Esophagus (tissue), 2 donors: ENCODE results near the gene PDE10A. TPM values are rescaled to one million over a fixed set of nuclear protein-coding genes. Genes with fewer than 3 reads are reported as not detected.

Experiments used
- H3K27ac ChIP-seq, 2 donors: one replicate each; pipeline ENCODE4 v1.5.1; 2013; ENCODE audit warnings: low read depth in 2 of 2, mild to moderate bottlenecking in 2 of 2, inconsistent platforms in 1 of 2, low read length in 1 of 2, moderate library complexity in 1 of 2
- H3K27me3 ChIP-seq, 2 donors: one replicate each; pipeline ENCODE4 v1.6.1; 2013; ENCODE audit warnings: low read length in 2 of 2, control low read depth in 1 of 2, mild to moderate bottlenecking in 1 of 2; ENCODE audit not compliant: insufficient read depth in 2 of 2, control insufficient read depth in 1 of 2
- H3K36me3 ChIP-seq, 2 donors: one replicate each; pipeline ENCODE4 v1.6.1; 2013; ENCODE audit warnings: low read length in 1 of 2; ENCODE audit not compliant: control insufficient read depth in 2 of 2, insufficient read depth in 2 of 2
- H3K4me1 ChIP-seq, 2 donors: one replicate each; pipeline ENCODE4 v1.6.1; 2013; ENCODE audit warnings: low read length in 1 of 2; ENCODE audit not compliant: control insufficient read depth in 2 of 2, insufficient read depth in 2 of 2
- H3K4me3 ChIP-seq, 2 donors: one replicate each; pipeline ENCODE4 v1.5.1; 2013; ENCODE audit warnings: low read length in 2 of 2, mild to moderate bottlenecking in 2 of 2, low read depth in 1 of 2, moderate library complexity in 1 of 2
- H3K9me3 ChIP-seq, 2 donors: one replicate each; pipeline ENCODE4 v1.6.1; 2013; ENCODE audit warnings: mild to moderate bottlenecking in 2 of 2, low read depth in 1 of 2, low read length in 1 of 2, moderate library complexity in 1 of 2; ENCODE audit not compliant: control insufficient read depth in 2 of 2, insufficient read depth in 1 of 2
- WGBS, 2 donors: extraction: QIAGEN DNeasy Blood & Tissue Kit; methylation state at CpG; one replicate each; pipeline ENCODE4 v1.1.7; 2013; 5-methylcytosine and 5-hydroxymethylcytosine counted together
- polyA plus RNA-seq, 2 donors: library from polyadenylated mRNA; stranded (reverse); fragments of 200-250 nt; gene quantifications; one replicate each; pipeline ENCODE4 v1.2.3, GENCODE V29; 2013
- donor health status: healthy with polysubstance abuse.
- donor health status: Bipolar disorder and iron deficiency.

PDE10A gene
- polyA plus RNA-seq, 2 donors: 0.21 to 0.28 TPM

GRCh38 chr6:165658395-165659058 is 4.5 kb downstream of the PDE10A start:
- Histone ChIP-seq H3K27me3 (peaks cover 10 to 15% of the 10 kb centered on the region in 2 donors), H3K27ac (no peak overlapping the region), H3K4me1 (peaks cover 4 to 16% of the 10 kb centered on the region in 2 donors), H3K9me3 (no peaks in the 10 kb centered on the region), H3K36me3 (no peaks in the 10 kb centered on the region), H3K4me3 (no peak overlapping the region)
- WGBS, 2 donors: 70 to 84% methylated on average over 13 of the region's 13 CpGs

GRCh38 chr6:165657325-165657680 is 5.7 kb downstream of the PDE10A start:
- Histone ChIP-seq H3K4me1 (peaks cover 4 to 13% of the 10 kb centered on the region in 2 donors), H3K27me3 (peaks cover 10 to 11% of the 10 kb centered on the region in 2 donors), H3K4me3 (no peak overlapping the region), H3K9me3 (no peaks in the 10 kb centered on the region), H3K36me3 (no peaks in the 10 kb centered on the region), H3K27ac (no peak overlapping the region)
- 89 to 90% methylated on average over 5 of the region's 5 CpGs for WGBS, 2 donors

GRCh38 chr6:165656581-165657324 is 6.3 kb downstream of the PDE10A start:
- no peaks in the 10 kb centered on the region for H3K9me3 ChIP-seq
- peaks cover 10 to 11% of the 10 kb centered on the region in 2 donors for H3K27me3 ChIP-seq
- peaks cover 0 to 12% of the 10 kb centered on the region in 2 donors for H3K4me1 ChIP-seq
- no peaks in the 10 kb centered on the region for H3K36me3 ChIP-seq
- no peak overlapping the region for H3K4me3 ChIP-seq
- no peak overlapping the region for H3K27ac ChIP-seq
- WGBS, 2 donors: 87 to 90% methylated on average over 8 of the region's 8 CpGs

- H3K9me3 ChIP-seq: no peaks in the 10 kb centered on the region
- no peaks in the 10 kb centered on the region for H3K4me1 ChIP-seq
- H3K36me3 ChIP-seq: no peaks in the 10 kb centered on the region
- H3K27ac ChIP-seq: no peak overlapping the region
- WGBS, 2 donors: 93% methylated on average over 11 of the region's 11 CpGs
- no peak overlapping the region for H3K4me3 ChIP-seq
- H3K27me3 ChIP-seq: peaks cover 2 to 5% of the 10 kb centered on the region in 2 donors
Observed at GRCh38 chr6:165655191-165655590, 7.8 kb downstream of the PDE10A start.

GRCh38 chr6:165654144-165654543 is 8.9 kb downstream of the PDE10A start:
- WGBS, 2 donors: 87 to 89% methylated on average over 9 of the region's 9 CpGs
- H3K27ac ChIP-seq: no peak overlapping the region

GRCh38 chr6:165653607-165654006 is 9.4 kb downstream of the PDE10A start:
- H3K9me3 ChIP-seq: no peaks in the 10 kb centered on the region
- no peak overlapping the region for H3K4me3 ChIP-seq
- peaks cover 0 to 4% of the 10 kb centered on the region in 2 donors for H3K27me3 ChIP-seq
- H3K27ac ChIP-seq: no peak overlapping the region
- 87 to 88% methylated on average over 11 of the region's 11 CpGs for WGBS, 2 donors
- H3K4me1 ChIP-seq: no peaks in the 10 kb centered on the region
- no peaks in the 10 kb centered on the region for H3K36me3 ChIP-seq

More at GRCh38 chr6:165654144-165654543, 8.9 kb downstream of the PDE10A start:
- H3K4me1 ChIP-seq: no peaks in the 10 kb centered on the region
- H3K9me3 ChIP-seq: no peaks in the 10 kb centered on the region
- H3K36me3 ChIP-seq: no peaks in the 10 kb centered on the region
- H3K4me3 ChIP-seq: no peak overlapping the region
- peaks cover 0 to 5% of the 10 kb centered on the region in 2 donors for H3K27me3 ChIP-seq

- no peaks in the 10 kb centered on the region for H3K36me3 ChIP-seq
- no peaks in the 10 kb centered on the region for H3K27me3 ChIP-seq
- no peak overlapping the region for H3K27ac ChIP-seq
- no peaks in the 10 kb centered on the region for H3K9me3 ChIP-seq
- H3K4me1 ChIP-seq: no peaks in the 10 kb centered on the region
- H3K4me3 ChIP-seq: no peak overlapping the region
- WGBS, 2 donors: 78 to 79% methylated on average over 9 of the region's 9 CpGs
Observed at GRCh38 chr6:165653196-165653595, 9.8 kb downstream of the PDE10A start.

GRCh38 chr6:165652766-165653165 is 10.3 kb downstream of the PDE10A start:
- no peaks in the 10 kb centered on the region for H3K36me3 ChIP-seq
- WGBS, 2 donors: 57 to 59% methylated on average over 5 of the region's 5 CpGs

GRCh38 chr6:165649166-165650137 is 13.6 kb downstream of the PDE10A start:
- no peak overlapping the region for H3K4me3 ChIP-seq
- no peak overlapping the region for H3K27ac ChIP-seq
- H3K36me3 ChIP-seq: no peaks in the 10 kb centered on the region
- WGBS, 2 donors: 68 to 70% methylated on average over 11 of the region's 11 CpGs
- H3K9me3 ChIP-seq: no peaks in the 10 kb centered on the region
- no peaks in the 10 kb centered on the region for H3K4me1 ChIP-seq
- no peaks in the 10 kb centered on the region for H3K27me3 ChIP-seq

More at GRCh38 chr6:165652766-165653165, 10.3 kb downstream of the PDE10A start:
- Histone ChIP-seq H3K4me3 (no peak overlapping the region), H3K27ac (no peak overlapping the region), H3K9me3 (no peaks in the 10 kb centered on the region), H3K27me3 (no peaks in the 10 kb centered on the region), H3K4me1 (no peaks in the 10 kb centered on the region)
